Fibroblast of mammary gland (primary cell): ENCODE measurements around the gene PSMB5.
"Not testable (repeated sequence)": the region's sequence is repeated elsewhere in the genome, so short reads cannot be mapped to it uniquely, and the experiment has no call there.

Experiments used
- DNase-seq: peaks from one replicate; pipeline ENCODE4 v3.0.0-alpha.2; 2010; ENCODE audit warnings: low read depth
- H3K4me3 ChIP-seq: 2 replicates; pipeline ENCODE4 v1.5.1; 2011; ENCODE audit warnings: low read depth, mild to moderate bottlenecking, low read length, moderate library complexity; ENCODE audit not compliant: control insufficient read depth
- TF ChIP-seq, protein P1 (sequence below): conservative IDR thresholded peaks from 2 replicates; pipeline ENCODE4 v1.5.1; 2011; ENCODE audit warnings: low read depth, low read length, inconsistent platforms; ENCODE audit not compliant: control insufficient read depth, insufficient read depth

PSMB5 gene

DNA sequence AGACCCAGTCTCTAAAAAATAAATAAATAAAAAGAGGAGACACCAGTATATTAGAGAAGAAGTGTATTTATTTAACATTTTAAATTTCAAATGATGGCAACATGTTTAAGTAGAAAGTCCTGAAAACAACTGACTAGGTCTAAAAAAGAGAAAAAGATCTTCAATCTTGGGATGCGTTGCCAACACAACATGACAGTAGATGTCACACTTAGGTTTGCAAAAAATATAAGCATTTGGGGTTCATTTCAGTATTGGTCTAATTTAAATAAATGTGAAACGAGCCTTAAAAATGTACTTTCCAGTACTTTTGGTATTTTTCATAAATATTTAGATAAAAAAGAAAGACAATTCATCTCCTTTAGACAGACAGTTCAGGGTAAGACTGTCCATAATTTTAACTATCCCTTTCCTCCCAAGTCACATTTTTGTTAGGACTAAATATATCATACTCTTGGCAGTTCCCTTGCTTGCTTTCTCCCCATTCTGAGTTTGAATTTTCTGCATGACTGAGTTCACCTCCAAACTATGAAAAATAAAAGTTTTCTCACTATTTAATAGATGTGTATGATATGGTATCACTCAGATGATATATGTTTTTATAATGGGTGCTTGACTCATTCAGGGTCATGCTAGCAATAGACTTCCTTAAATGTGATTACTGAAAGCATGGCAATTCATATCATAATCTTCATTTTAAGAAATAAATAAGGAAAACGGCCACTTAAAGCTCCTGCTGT is 29.1 kb downstream of the PSMB5 start:
- TF ChIP-seq, protein P1, sequence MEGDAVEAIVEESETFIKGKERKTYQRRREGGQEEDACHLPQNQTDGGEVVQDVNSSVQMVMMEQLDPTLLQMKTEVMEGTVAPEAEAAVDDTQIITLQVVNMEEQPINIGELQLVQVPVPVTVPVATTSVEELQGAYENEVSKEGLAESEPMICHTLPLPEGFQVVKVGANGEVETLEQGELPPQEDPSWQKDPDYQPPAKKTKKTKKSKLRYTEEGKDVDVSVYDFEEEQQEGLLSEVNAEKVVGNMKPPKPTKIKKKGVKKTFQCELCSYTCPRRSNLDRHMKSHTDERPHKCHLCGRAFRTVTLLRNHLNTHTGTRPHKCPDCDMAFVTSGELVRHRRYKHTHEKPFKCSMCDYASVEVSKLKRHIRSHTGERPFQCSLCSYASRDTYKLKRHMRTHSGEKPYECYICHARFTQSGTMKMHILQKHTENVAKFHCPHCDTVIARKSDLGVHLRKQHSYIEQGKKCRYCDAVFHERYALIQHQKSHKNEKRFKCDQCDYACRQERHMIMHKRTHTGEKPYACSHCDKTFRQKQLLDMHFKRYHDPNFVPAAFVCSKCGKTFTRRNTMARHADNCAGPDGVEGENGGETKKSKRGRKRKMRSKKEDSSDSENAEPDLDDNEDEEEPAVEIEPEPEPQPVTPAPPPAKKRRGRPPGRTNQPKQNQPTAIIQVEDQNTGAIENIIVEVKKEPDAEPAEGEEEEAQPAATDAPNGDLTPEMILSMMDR = no peak
- no peak overlapping the region for H3K4me3 ChIP-seq
- no peak for DNase-seq

DNA sequence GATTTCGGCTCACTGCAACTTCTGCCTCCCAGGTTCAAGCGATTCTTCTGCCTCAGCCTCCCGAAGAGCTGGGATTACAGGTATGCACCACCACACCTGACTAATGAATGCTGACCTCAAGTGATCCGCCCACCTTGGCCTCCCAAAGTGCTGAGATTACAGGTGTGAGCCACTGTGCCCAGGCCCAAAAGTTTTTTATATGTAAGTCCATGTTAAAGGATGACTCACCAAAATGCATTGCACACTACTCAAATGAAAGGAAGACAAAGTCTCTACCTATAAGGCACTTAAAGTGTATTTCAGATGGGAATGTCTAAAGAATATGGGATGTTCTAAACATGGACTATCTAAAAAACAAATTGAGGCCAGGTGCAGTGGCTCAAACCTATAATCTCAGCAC is 30.4 kb downstream of the PSMB5 start:
- not testable (repeated sequence) for H3K4me3 ChIP-seq, DNase-seq

DNA sequence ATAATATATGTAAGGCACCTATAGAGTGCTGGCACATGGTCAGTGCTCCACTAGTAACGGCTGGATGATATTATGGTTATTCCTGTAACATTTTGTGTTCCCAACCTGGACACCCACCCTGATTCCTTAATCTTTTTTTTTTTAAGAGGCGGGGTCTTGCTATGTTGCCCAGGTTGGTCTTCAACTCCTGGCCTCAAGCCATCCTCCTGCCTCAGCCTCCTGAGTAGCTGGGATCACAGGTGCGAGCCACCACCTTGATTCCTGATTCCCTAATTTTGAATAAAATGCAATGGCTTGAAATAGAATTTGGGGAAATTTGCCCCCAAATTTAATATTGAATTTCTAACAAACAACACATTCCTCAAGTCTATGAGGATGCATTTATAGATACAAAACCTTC is 32.1 kb downstream of the PSMB5 start:
- TF ChIP-seq, protein P1 = no peak
- no peak for DNase-seq
- H3K4me3 ChIP-seq = no peak overlapping the region

GRCh38 chr14:23000860-23001259 is 33.8 kb downstream of the PSMB5 start:
- DNase-seq = no peak
- no peak overlapping the region for H3K4me3 ChIP-seq
- TF ChIP-seq, protein P1 = no peak

DNA sequence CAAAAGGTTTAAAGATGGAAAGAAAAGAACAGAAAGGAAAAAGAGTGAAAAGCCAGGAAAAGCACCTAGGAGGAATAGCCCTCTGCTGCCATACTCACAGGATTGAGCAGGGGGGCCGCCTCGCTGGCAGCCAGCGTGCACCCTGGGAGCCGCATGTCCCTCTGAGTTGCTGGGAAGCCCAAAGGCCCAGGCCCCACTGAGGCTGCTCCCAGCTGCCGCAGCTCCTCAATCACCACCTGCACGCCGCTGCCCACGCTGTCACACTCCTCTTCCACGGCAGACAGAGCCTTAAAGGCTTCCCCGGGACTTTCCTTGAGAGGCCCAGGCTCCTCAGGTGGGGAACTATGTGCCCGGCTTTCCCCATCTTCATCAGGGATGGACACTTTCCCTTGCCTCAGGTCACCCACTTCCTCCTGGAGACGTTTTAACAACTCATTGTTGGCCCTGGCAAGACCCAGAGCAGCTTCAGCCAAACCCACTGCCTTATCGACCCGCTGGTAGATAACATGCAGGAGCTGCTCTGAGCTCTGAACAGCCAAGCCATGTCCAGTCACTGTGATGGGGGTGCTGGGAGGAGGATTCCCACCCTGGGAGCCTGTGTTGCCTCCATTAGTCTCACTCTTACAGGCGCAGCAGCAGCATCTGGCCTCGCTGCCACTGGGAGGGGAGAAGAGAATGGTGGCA is 36.2 kb downstream of the PSMB5 start:
- TF ChIP-seq, protein P1 = no peak
- DNase-seq = no peak
- H3K4me3 ChIP-seq = no peak overlapping the region

DNA sequence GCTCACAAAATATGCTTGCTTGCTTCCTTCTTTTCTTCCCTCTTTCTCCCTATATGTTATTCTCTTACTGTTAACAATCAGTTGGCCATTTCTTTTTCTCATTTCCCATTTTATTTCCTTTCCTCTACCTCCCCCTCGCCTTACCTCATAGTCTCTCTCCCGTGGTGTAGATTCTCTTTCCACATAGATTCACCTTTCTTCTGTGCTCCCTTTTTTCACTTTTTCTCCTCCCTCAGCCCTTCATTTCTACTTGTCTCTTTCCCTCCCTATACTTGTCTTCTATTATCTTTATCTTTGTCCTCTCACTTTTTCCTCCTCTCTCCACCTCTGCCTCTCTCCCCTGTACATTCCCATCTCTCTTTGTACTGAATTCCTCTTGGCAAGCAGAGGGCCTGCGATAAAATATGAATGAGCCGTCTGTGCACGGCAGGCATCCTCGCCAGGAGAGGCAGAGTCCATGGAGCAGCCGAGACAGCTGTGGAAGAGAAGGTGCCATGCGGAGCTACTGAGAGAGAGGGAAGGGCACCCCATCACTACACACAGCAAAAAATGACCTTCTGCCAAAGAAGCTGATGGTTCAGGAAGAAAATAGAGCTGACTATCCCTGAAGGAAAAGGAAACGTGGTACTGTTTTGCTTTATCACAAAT is 36.9 kb downstream of the PSMB5 start:
- DNase-seq = no peak
- TF ChIP-seq, protein P1 = no peak
- no peak overlapping the region for H3K4me3 ChIP-seq

GRCh38 chr14:22996768-22997654 is 37.7 kb downstream of the PSMB5 start:
- DNase-seq = peak; percentile 44
- H3K4me3 ChIP-seq = no peak overlapping the region
- TF ChIP-seq, protein P1 = no peak
